Measurements from ENCODE around the gene KRTCAP2. TPM values are rescaled to one million over a fixed set of nuclear protein-coding genes. Genes with fewer than 3 reads are reported as not detected.
"Not testable (repeated sequence)": the region's sequence is repeated elsewhere in the genome, so short reads cannot be mapped to it uniquely, and the experiment has no call there.

The KRTCAP2 gene
- total and polyA plus RNA-seq, 3 donors from 2014 or later = 242 to 397 (median 255) TPM

GRCh38 chr1:155193275-155193990 lies 20.3 kb upstream of the KRTCAP2 start:
- TF ChIP-seq CTCF (IDR thresholded peaks at IDR 0.05) (peak; percentile 87 to 97 (median 94)), POLR2A (IDR thresholded peaks at IDR 0.05) (no peak)
- 0 to 2% methylated on average over 36 to 38 of the region's 38 CpGs for WGBS, 2 donors
- H3K9me3 ChIP-seq = no peaks in the 10 kb centered on the region
- DNase-seq = peak; percentile 87
- H3K36me3 ChIP-seq (ENCODE audit: low read depth, missing control alignments) = no peaks in the 10 kb centered on the region
- H3K4me3 ChIP-seq = peak overlapping the region; percentile 59
- peaks cover 11% of the 10 kb centered on the region for H3K4me1 ChIP-seq
- H3K27ac ChIP-seq = peak overlapping the region; percentile 73 to 88
- no peaks in the 10 kb centered on the region for H3K27me3 ChIP-seq
- intact Hi-C loops (cut with DNase I; ENCODE audit: low total_unique reads) = no loop called here

- no peak for DNase-seq
- H3K9me3 ChIP-seq = no peaks in the 10 kb centered on the region
- peak overlapping the region; percentile 59 for H3K4me3 ChIP-seq
- intact Hi-C loops (cut with DNase I; ENCODE audit: low total_unique reads) = no loop called here
- peak overlapping the region; percentile 73 to 88 for H3K27ac ChIP-seq
- H3K27me3 ChIP-seq = no peaks in the 10 kb centered on the region
- no peaks in the 10 kb centered on the region for H3K36me3 ChIP-seq (ENCODE audit: low read depth, missing control alignments)
- TF ChIP-seq POLR2A (IDR thresholded peaks at IDR 0.05) = no peak
- H3K4me1 ChIP-seq = peaks cover 11% of the 10 kb centered on the region
- WGBS, 2 donors = 48 to 52% methylated on average over 13 to 20 of the region's 20 CpGs
These were observed 19.5 kb upstream of the KRTCAP2 start for GRCh38 chr1:155192346-155193274.

- intact Hi-C loops (cut with DNase I; ENCODE audit: low total_unique reads) = no loop called here
- Histone ChIP-seq H3K27me3 (no peaks in the 10 kb centered on the region), H3K27ac (no peak overlapping the region), H3K4me1 (peaks cover 11% of the 10 kb centered on the region), H3K36me3 (ENCODE audit: low read depth, missing control alignments) (no peaks in the 10 kb centered on the region), H3K4me3 (no peak overlapping the region), H3K9me3 (no peaks in the 10 kb centered on the region)
- DNase-seq = no peak
- WGBS, 2 donors = 85 to 100% methylated on average over 8 to 14 of the region's 17 CpGs
- TF ChIP-seq CTCF (IDR thresholded peaks at IDR 0.05) (no peak), POLR2A (IDR thresholded peaks at IDR 0.05) (no peak)
These were observed 18.8 kb upstream of the KRTCAP2 start for GRCh38 chr1:155191904-155192303.

GRCh38 chr1:155189926-155190325 lies 16.8 kb upstream of the KRTCAP2 start:
- H3K4me1 ChIP-seq = peaks cover 11% of the 10 kb centered on the region
- H3K9me3 ChIP-seq; H3K27me3 ChIP-seq; intact Hi-C loops (cut with DNase I; ENCODE audit: low total_unique reads); DNase-seq; H3K4me3 ChIP-seq; H3K27ac ChIP-seq; H3K36me3 ChIP-seq (ENCODE audit: low read depth, missing control alignments): not testable (repeated sequence)
- 93 to 100% methylated on average over 8 to 15 of the region's 45 CpGs for WGBS, 2 donors

GRCh38 chr1:155188268-155188667 lies 15.2 kb upstream of the KRTCAP2 start:
- Histone ChIP-seq H3K27ac (no peak overlapping the region), H3K9me3 (no peaks in the 10 kb centered on the region), H3K4me1 (peaks cover 8% of the 10 kb centered on the region), H3K27me3 (no peaks in the 10 kb centered on the region), H3K36me3 (ENCODE audit: low read depth, missing control alignments) (no peaks in the 10 kb centered on the region), H3K4me3 (no peak overlapping the region)
- no peak for DNase-seq
- TF ChIP-seq POLR2A (IDR thresholded peaks at IDR 0.05) (no peak), CTCF (IDR thresholded peaks at IDR 0.05) (no peak)
- 89 to 91% methylated on average over 6 of the region's 14 CpGs for WGBS, 2 donors
- intact Hi-C loops (cut with DNase I; ENCODE audit: low total_unique reads) = no loop called here
